ENCODE measurements around the gene FAM131A.
A peak's percentile ranks its signal among the peaks of the same experiment; 100 is the strongest.

Gene FAM131A

GRCh38 chr3:184337399-184337714 lies at the start of gene FAM131A:
TSS of gene FAM131A (plus strand) at chr3:184337600. CDS start at chr3:184337631, 31 bp downstream.
- DNase-seq (ENCODE audit: low read depth) = no peak

- no peak for DNase-seq (ENCODE audit: low read depth)
Measured at GRCh38 chr3:184289426-184289938, 47.9 kb upstream of the FAM131A start.

- no peak for DNase-seq (ENCODE audit: low read depth)
Measured at GRCh38 chr3:184290331-184290730, 47.1 kb upstream of the FAM131A start.

- no peak for DNase-seq (ENCODE audit: low read depth)
Measured at GRCh38 chr3:184291044-184291737, 46.2 kb upstream of the FAM131A start.

- DNase-seq (ENCODE audit: low read depth) = no peak
Measured at GRCh38 chr3:184291738-184292445, 45.5 kb upstream of the FAM131A start.

GRCh38 chr3:184295771-184296170 lies 41.6 kb upstream of the FAM131A start:
- DNase-seq (ENCODE audit: low read depth) = no peak

GRCh38 chr3:184296616-184297015 lies 40.8 kb upstream of the FAM131A start:
- no peak for DNase-seq (ENCODE audit: low read depth)

GRCh38 chr3:184298759-184299487 lies 38.5 kb upstream of the FAM131A start, which contains the start of gene PSMD2:
TSS of gene PSMD2 (plus strand) at chr3:184299241. CDS start at chr3:184299267, 26 bp downstream.
- DNase-seq (ENCODE audit: low read depth) = peak; percentile 95

- DNase-seq (ENCODE audit: low read depth) = no peak
Measured at GRCh38 chr3:184299488-184300377, 37.7 kb upstream of the FAM131A start.

- no peak for DNase-seq (ENCODE audit: low read depth)
Measured at GRCh38 chr3:184300378-184300720, 37.1 kb upstream of the FAM131A start.

- no peak for DNase-seq (ENCODE audit: low read depth)
Measured at GRCh38 chr3:184305577-184305976, 31.8 kb upstream of the FAM131A start.

- DNase-seq (ENCODE audit: low read depth) = no peak
Measured at GRCh38 chr3:184306341-184306972, 30.9 kb upstream of the FAM131A start.

GRCh38 chr3:184307915-184308314 lies 29.5 kb upstream of the FAM131A start:
- DNase-seq (ENCODE audit: low read depth) = no peak

GRCh38 chr3:184308744-184309143 lies 28.7 kb upstream of the FAM131A start:
- DNase-seq (ENCODE audit: low read depth) = no peak

GRCh38 chr3:184311633-184312032 lies 25.8 kb upstream of the FAM131A start:
- no peak for DNase-seq (ENCODE audit: low read depth)

- DNase-seq (ENCODE audit: low read depth) = peak; percentile 88
Measured at GRCh38 chr3:184314363-184314699, 23.1 kb upstream of the FAM131A start, which contains the start of gene EIF4G1. TSS of gene EIF4G1 (plus strand) at chr3:184314606. CDS start at chr3:184315797, 1,191 bp downstream.

GRCh38 chr3:184314700-184315542 lies 22.5 kb upstream of the FAM131A start:
- DNase-seq (ENCODE audit: low read depth) = peak; percentile 66

GRCh38 chr3:184315543-184315867 lies 21.9 kb upstream of the FAM131A start:
- DNase-seq (ENCODE audit: low read depth) = no peak

- no peak for DNase-seq (ENCODE audit: low read depth)
Measured at GRCh38 chr3:184315871-184316661, 21.3 kb upstream of the FAM131A start.

GRCh38 chr3:184316792-184317191 lies 20.6 kb upstream of the FAM131A start:
- no peak for DNase-seq (ENCODE audit: low read depth)
